Endothelial cell of umbilical vein (primary cell): ENCODE data around the gene GRIN3B. TPM values are rescaled to one million over a fixed set of nuclear protein-coding genes. Genes with fewer than 3 reads are reported as not detected.

Experiments
- BruUV-seq: library from RNA; stranded (reverse); fragments of 400-500 nt; replicated peaks from 2 replicates; lab custom pipeline; 2021; lab: Mats Ljungman, UMichigan
- CTCF ChIA-PET: fragments of 300-600, 350-600 bp; sonication (Branson Sonifier 250); formaldehyde crosslinking; loops from one replicate; lab custom pipeline; 2021; ENCODE audit warnings: antibody characterized with exemption, inconsistent platforms; lab: Charles Lee
- POLR2A ChIA-PET: fragments of 300-600, 350-600 bp; sonication (Branson Sonifier 250); formaldehyde crosslinking; loops from one replicate; lab custom pipeline; 2021; ENCODE audit warnings: antibody characterized with exemption, inconsistent platforms; lab: Charles Lee
- DNase-seq: peaks from one replicate; pipeline ENCODE4 v3.0.0-alpha.2; 2011; ENCODE audit warnings: low read depth, low spot score
- FAIRE-seq: peaks from 2 replicates; lab custom pipeline; 2011; peaks lifted over from hg19 to GRCh38; lab: Jason Lieb, UNC
- H2AFZ ChIP-seq: 2 replicates; pipeline ENCODE4 v1.6.0; 2012; ENCODE audit warnings: low read depth, low read length, control low read depth, inconsistent platforms
- H3K27ac ChIP-seq: 2 replicates; pipeline ENCODE4 v1.5.1; 2011; ENCODE audit warnings: low read depth, mild to moderate bottlenecking, control low read depth, low read length, moderate library complexity; ENCODE audit not compliant: insufficient read depth
- H3K27me3 ChIP-seq, 2 experiments: 2 replicates each; pipeline versions ENCODE4 v1.6.0 to v1.6.1; 2011; ENCODE audit warnings: low read length in 2 of 2, mixed read lengths in 1 of 2; ENCODE audit not compliant: control insufficient read depth in 2 of 2, insufficient read depth in 2 of 2
- H3K36me3 ChIP-seq, 2 experiments: 2 replicates in 1 of 2; 3 replicates in 1 of 2; pipeline ENCODE4 v1.5.1; 2011; ENCODE audit warnings: low read length in 2 of 2, mild to moderate bottlenecking in 1 of 2, moderate library complexity in 1 of 2; ENCODE audit not compliant: control insufficient read depth in 2 of 2, insufficient read depth in 2 of 2; ENCODE audit errors: extremely low read depth in 1 of 2
- H3K4me1 ChIP-seq: 3 replicates; pipeline ENCODE4 v1.5.1; 2011; ENCODE audit warnings: mild to moderate bottlenecking, low read length; ENCODE audit not compliant: control insufficient read depth, insufficient read depth; ENCODE audit errors: extremely low read depth
- H3K4me2 ChIP-seq: 2 replicates; pipeline ENCODE4 v1.6.1; 2011; ENCODE audit warnings: low read length, control low read depth, mixed read lengths; ENCODE audit not compliant: insufficient read depth
- H3K4me3 ChIP-seq, 3 experiments: fragments of 200-600 bp in 1 of 3; sonication (generic), shearing (Covaris generic) in 1 of 3; replicated peaks in 1 of 3; 2 replicates each; pipeline ENCODE4 v1.5.1; 2011 to 2016; ENCODE audit warnings: control low read depth in 3 of 3, low read length in 3 of 3, mild to moderate bottlenecking in 2 of 3, inconsistent platforms in 1 of 3, low read depth in 1 of 3, moderate library complexity in 1 of 3; ENCODE audit not compliant: insufficient read depth in 1 of 3
- H3K79me2 ChIP-seq: 2 replicates; pipeline ENCODE4 v1.6.0; 2012; ENCODE audit warnings: low read length, inconsistent platforms; ENCODE audit not compliant: control insufficient read depth, insufficient read depth
- H3K9ac ChIP-seq: replicated peaks from 2 replicates; pipeline ENCODE3; 2011; ENCODE audit warnings: low read length, control low read depth; ENCODE audit not compliant: insufficient read depth; ENCODE audit errors: extremely low read depth
- H3K9me1 ChIP-seq: replicated peaks from 3 replicates; pipeline ENCODE4 v1.6.0; 2011; ENCODE audit warnings: mild to moderate bottlenecking, low read length; ENCODE audit not compliant: control insufficient read depth, insufficient read depth; ENCODE audit errors: extremely low read depth
- H3K9me3 ChIP-seq: replicated peaks from 2 replicates; pipeline ENCODE4 v1.5.1; 2012; ENCODE audit warnings: low read length, inconsistent platforms; ENCODE audit not compliant: control insufficient read depth, insufficient read depth
- H4K20me1 ChIP-seq: replicated peaks from 2 replicates; pipeline ENCODE3; 2011; ENCODE audit warnings: mild to moderate bottlenecking, low read length; ENCODE audit not compliant: control insufficient read depth, insufficient read depth; ENCODE audit errors: extremely low read depth
- CTCF ChIP-seq, 2 donors: IDR thresholded peaks; 1 replicate in 1 of 2; 2 replicates in 1 of 2; pipeline ENCODE4 v1.5.1; 2011; ENCODE audit warnings: low read length in 2 of 2, mild to moderate bottlenecking in 2 of 2, moderate library complexity in 2 of 2, control low read depth in 1 of 2, inconsistent platforms in 1 of 2, low read depth in 1 of 2; ENCODE audit not compliant: insufficient read depth in 1 of 2; ENCODE audit errors: extremely low read depth in 1 of 2
- EZH2 ChIP-seq: IDR thresholded peaks from 2 replicates; pipeline ENCODE4 v1.6.1; 2012; ENCODE audit warnings: borderline replicate concordance, low read depth, mild to moderate bottlenecking, moderate library complexity, low read length, inconsistent platforms; ENCODE audit not compliant: severe bottlenecking
- FOS ChIP-seq: IDR thresholded peaks from 2 replicates; pipeline ENCODE4 v1.6.1; 2011; ENCODE audit warnings: mild to moderate bottlenecking, low read length, moderate library complexity, borderline replicate concordance; ENCODE audit not compliant: insufficient read depth
- GATA2 ChIP-seq: IDR thresholded peaks from 2 replicates; pipeline ENCODE4 v1.7.0; 2011; ENCODE audit warnings: low read depth, mild to moderate bottlenecking, moderate library complexity, mixed read lengths, low read length; ENCODE audit not compliant: insufficient read length, insufficient read depth
- JUN ChIP-seq: IDR thresholded peaks from 2 replicates; pipeline ENCODE4 v1.6.1; 2011; ENCODE audit warnings: borderline replicate concordance, low read depth; ENCODE audit not compliant: insufficient read length, insufficient read depth
- MYC ChIP-seq: IDR thresholded peaks from one replicate; pipeline ENCODE4 v1.6.1; 2011; ENCODE audit warnings: mild to moderate bottlenecking, low read depth, low read length
- POLR2A ChIP-seq: IDR thresholded peaks from 2 replicates; pipeline ENCODE4 v1.6.1; 2012; ENCODE audit warnings: low read depth, mild to moderate bottlenecking, control low read depth, low read length
- POLR2AphosphoS5 ChIP-seq: IDR thresholded peaks from 2 replicates; pipeline ENCODE4 v1.6.1; 2012; ENCODE audit warnings: low read depth, mild to moderate bottlenecking, control low read depth, low read length, moderate library complexity; ENCODE audit not compliant: insufficient read depth
- dilution Hi-C: fragments of 300-500 bp; cut with MboI; formaldehyde crosslinking; loops from one replicate; pipeline ENCODE4 v1.15.0; 2019; ENCODE audit warnings: low sequenced_read_pairs; ENCODE audit not compliant: extremely low pct_ligation_motif_present
- intact Hi-C: fragments of 100-400 bp; cut with micrococcal nuclease; formaldehyde crosslinking; loops from one replicate; pipeline ENCODE4 v1.10.0; 2022
- polyA plus RNA-seq, 4 experiments: library from polyadenylated mRNA; depleted of rRNA in 3 of 4; stranded (reverse) in 3 of 4; unstranded in 1 of 4; fragments of >200 nt; gene quantifications; 2 replicates each; pipeline versions ENCODE4 v1.2.1 to v1.2.3, GENCODE V29; 2011 to 2012; ENCODE audit warnings: missing spikeins in 1 of 4
- total RNA-seq: library from RNA; stranded (reverse); gene quantifications from 2 replicates; pipeline ENCODE4 v1.2.3, GENCODE V29; 2021
- TF ChIP-seq, protein P1 (sequence below): IDR thresholded peaks from 2 replicates; pipeline ENCODE4 v1.6.1; 2011; ENCODE audit not compliant: insufficient read depth, insufficient read length

Gene GRIN3B
- total and polyA plus RNA-seq, 2 donors (not counting 3 experiments of a cell fraction or from before 2014, with no cell fraction given), result 0.43 to 0.82 TPM

- no peaks in the 10 kb centered on the region for H3K9me1 ChIP-seq
- H3K27ac ChIP-seq, result no peak overlapping the region
- peaks cover 39% of the 10 kb centered on the region for H3K4me1 ChIP-seq
- no peak overlapping the region for H2AFZ ChIP-seq
- no peak overlapping the region for H3K9ac ChIP-seq
- peaks cover 71% of the 10 kb centered on the region for H3K79me2 ChIP-seq
- dilution Hi-C loops, result no loop called here
- H3K36me3 ChIP-seq, result peaks cover 5 to 20% of the 10 kb centered on the region in 2 experiments
- DNase-seq (no peak), FAIRE-seq (no peak)
- intact Hi-C loops, result no loop called here
- H3K4me3 ChIP-seq, result no peak overlapping the region
- H3K9me3 ChIP-seq, result no peaks in the 10 kb centered on the region
- CTCF ChIA-PET, result no interaction called here
- BruUV-seq, result no TSS peak
- H4K20me1 ChIP-seq, result no peaks in the 10 kb centered on the region
- POLR2A ChIA-PET, result no interaction called here
- no peak overlapping the region for H3K4me2 ChIP-seq
- no peaks in the 10 kb centered on the region for H3K27me3 ChIP-seq
- no peak for TF ChIP-seq POLR2AphosphoS5
- TF ChIP-seq CTCF (IDR thresholded peaks at IDR 0.05; ENCODE audit: extremely low read depth in 1 of 2, insufficient read depth in 1 of 2, low read depth in 1 of 2, low read length in 2 of 2), result no peak
- TF ChIP-seq GATA2, result no peak
- TF ChIP-seq EZH2, result no peak
- no peak for TF ChIP-seq POLR2A
- TF ChIP-seq MYC, result no peak
- no peak for TF ChIP-seq JUN
- no peak for TF ChIP-seq FOS
- TF ChIP-seq, protein P1, sequence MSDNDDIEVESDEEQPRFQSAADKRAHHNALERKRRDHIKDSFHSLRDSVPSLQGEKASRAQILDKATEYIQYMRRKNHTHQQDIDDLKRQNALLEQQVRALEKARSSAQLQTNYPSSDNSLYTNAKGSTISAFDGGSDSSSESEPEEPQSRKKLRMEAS, result no peak
Measured at GRCh38 chr19:1015061-1015781, 15.0 kb downstream of the GRIN3B start.
